NCI-H2107 (cell line): ENCODE data around the gene TRAF4.

ENCODE experiments used
- DNase-seq: peaks from one replicate; lab custom pipeline; 2025; lab: John Stamatoyannopoulos, UW

The TRAF4 gene

GRCh38 chr17:28743243-28744103 is at the start of gene TRAF4:
TRAF4 (plus strand) TSS chr17:28744011; CDS start chr17:28744113, 102 bp downstream.
- peak; percentile 70 for DNase-seq

GRCh38 chr17:28698253-28698941 is 45.4 kb upstream of the TRAF4 start:
- DNase-seq: no peak

GRCh38 chr17:28700278-28700677 is 43.5 kb upstream of the TRAF4 start:
- DNase-seq: no peak

GRCh38 chr17:28700830-28701492 is 42.9 kb upstream of the TRAF4 start:
- DNase-seq: no peak

- DNase-seq: no peak
Observed at GRCh38 chr17:28702026-28702751, 41.6 kb upstream of the TRAF4 start.

- no peak for DNase-seq
Observed at GRCh38 chr17:28702752-28703150, 41.1 kb upstream of the TRAF4 start.

- DNase-seq: no peak
Observed at GRCh38 chr17:28703552-28704218, 40.1 kb upstream of the TRAF4 start.

GRCh38 chr17:28704219-28704858 is 39.5 kb upstream of the TRAF4 start:
- DNase-seq: no peak

- no peak for DNase-seq
Observed at GRCh38 chr17:28705074-28705659, 38.6 kb upstream of the TRAF4 start.

GRCh38 chr17:28705728-28706334 is 38.0 kb upstream of the TRAF4 start:
- DNase-seq: no peak

- no peak for DNase-seq
Observed at GRCh38 chr17:28706471-28707338, 37.1 kb upstream of the TRAF4 start.

- DNase-seq: no peak
Observed at GRCh38 chr17:28707339-28707720, 36.5 kb upstream of the TRAF4 start.

- DNase-seq: peak; percentile 72
Observed at GRCh38 chr17:28710861-28711722, 32.7 kb upstream of the TRAF4 start.

- no peak for DNase-seq
Observed at GRCh38 chr17:28711723-28712031, 32.1 kb upstream of the TRAF4 start, which contains the start of gene PROCA1. PROCA1 (minus strand) TSS chr17:28711888; CDS start chr17:28711660, 228 bp downstream.

- no peak for DNase-seq
Observed at GRCh38 chr17:28712032-28712704, 31.6 kb upstream of the TRAF4 start.

GRCh38 chr17:28712705-28713415 is 31.0 kb upstream of the TRAF4 start:
- DNase-seq: no peak

GRCh38 chr17:28714281-28714680 is 29.5 kb upstream of the TRAF4 start:
- DNase-seq: no peak
